Measurements from ENCODE around the gene PRKN.

- TF ChIP-seq CTCF (IDR thresholded peaks at IDR 0.05) (no peak), ZFX (IDR thresholded peaks at IDR 0.05; ENCODE audit: borderline replicate concordance) (no peak)
Observed at GRCh38 chr6:161338015-161338414, 1389.6 kb downstream of the PRKN start.

All from 22Rv1 (cell line).